Thyroid gland (tissue), 4 donors: Measurements from ENCODE around the gene UQCRC2. TPM values are rescaled to one million over a fixed set of nuclear protein-coding genes. Genes with fewer than 3 reads are reported as not detected.
A peak's percentile ranks its signal among the peaks of the same experiment; 100 is the strongest.

ENCODE experiments used
- DNase-seq, 2 donors: peaks; one replicate each; pipeline ENCODE4 v3.0.0-alpha.2; 2019
- H3K27ac ChIP-seq, 3 donors: fragments of 200-600 bp; sonication (generic); 1 replicate in 2 of 3; 2 replicates in 1 of 3; pipeline ENCODE4 v1.5.1; 2016 to 2019; ENCODE audit warnings: mild to moderate bottlenecking in 1 of 3, moderate library complexity in 1 of 3
- H3K27me3 ChIP-seq: fragments of 200-600 bp; sonication (generic); one replicate; pipeline ENCODE4 v1.5.1; 2019
- H3K36me3 ChIP-seq, 2 donors: fragments of 200-600 bp; sonication (generic); one replicate each; pipeline ENCODE4 v1.5.1; 2016 to 2019
- H3K4me1 ChIP-seq, 2 donors: fragments of 200-600 bp; sonication (generic); one replicate each; pipeline ENCODE4 v1.5.1; 2017 to 2019
- H3K4me3 ChIP-seq, 3 donors: fragments of 200-600 bp; sonication (generic); replicated peaks in 1 of 3; 1 replicate in 2 of 3; 2 replicates in 1 of 3; pipeline ENCODE4 v1.5.1; 2016; ENCODE audit warnings: mild to moderate bottlenecking in 1 of 3
- H3K9me3 ChIP-seq: fragments of 200-600 bp; sonication (generic); one replicate; pipeline ENCODE4 v1.5.1; 2017
- CTCF ChIP-seq, 6 experiments: fragments of 200-600 bp in 3 of 6; fragments of 450-650 bp in 3 of 6; sonication (generic) in 3 of 6; IDR thresholded peaks; one replicate each; pipeline ENCODE4 v1.5.1; 2016 to 2019; ENCODE audit warnings: antibody characterized with exemption in 6 of 6, mild to moderate bottlenecking in 2 of 6, inconsistent platforms in 1 of 6, moderate library complexity in 1 of 6
- POLR2A ChIP-seq, 2 donors: fragments of 450-650 bp; IDR thresholded peaks; one replicate each; pipeline ENCODE4 v1.6.1; 2017; ENCODE audit warnings: antibody characterized with exemption in 2 of 2, mild to moderate bottlenecking in 2 of 2, moderate library complexity in 1 of 2
- WGBS, 2 donors: methylation state at CpG; one replicate each; pipeline ENCODE4 v1.1.5; 2017; 5-methylcytosine and 5-hydroxymethylcytosine counted together
- intact Hi-C: fragments of 100-400 bp; cut with DNase I; formaldehyde crosslinking; loops from one replicate; pipeline ENCODE4 v1.15.1; 2023
- total RNA-seq, 4 donors: library from RNA; depleted of rRNA; stranded (reverse); fragments of >200 nt; gene quantifications; one replicate each; pipeline ENCODE4 v1.2.3, GENCODE V29; 2016

Gene UQCRC2
- total RNA-seq, 4 donors from 2014 or later: 168 to 333 (median 181) TPM

- 2% methylated on average over 35 to 54 of the region's 65 CpGs for WGBS, 2 donors
- Histone ChIP-seq H3K27me3 (no peaks in the 10 kb centered on the region), H3K9me3 (no peaks in the 10 kb centered on the region), H3K4me1 (peaks cover 15 to 16% of the 10 kb centered on the region in 2 donors), H3K4me3 (peak overlapping the region; percentile 47 to 96 (median 86)), H3K36me3 (no peaks in the 10 kb centered on the region), H3K27ac (peak overlapping the region in 1 of 3 donors; percentile 50)
- intact Hi-C loops: loop anchor here (5.0 kb wide), 1 partner anchor 289 kb away; the partner anchor contains the start of gene POLR3E
- TF ChIP-seq CTCF (IDR thresholded peaks at IDR 0.05) (no peak), POLR2A (IDR thresholded peaks at IDR 0.05) (no peak)
- DNase-seq: peak; percentile 10 to 14
Observed at GRCh38 chr16:22008215-22009059, 55.3 kb downstream of the UQCRC2 start.

GRCh38 chr16:22010902-22011301 lies 57.7 kb downstream of the UQCRC2 start:
- Histone ChIP-seq H3K4me1 (peaks cover 15 to 16% of the 10 kb centered on the region in 2 donors), H3K9me3 (no peaks in the 10 kb centered on the region), H3K27ac (no peak overlapping the region), H3K36me3 (no peaks in the 10 kb centered on the region), H3K27me3 (no peaks in the 10 kb centered on the region), H3K4me3 (no peak overlapping the region)
- DNase-seq: no peak
- WGBS, 2 donors: 89% methylated on average over 5 of the region's 5 CpGs
- intact Hi-C loops: no loop called here
- TF ChIP-seq CTCF (IDR thresholded peaks at IDR 0.05): no peak
- no peak for TF ChIP-seq POLR2A (IDR thresholded peaks at IDR 0.05)

- DNase-seq: no peak
- TF ChIP-seq POLR2A (IDR thresholded peaks at IDR 0.05) (no peak), CTCF (IDR thresholded peaks at IDR 0.05) (no peak)
- H3K4me1 ChIP-seq: peaks cover 11 to 12% of the 10 kb centered on the region in 2 donors
- no peak overlapping the region for H3K4me3 ChIP-seq
- H3K27ac ChIP-seq: no peak overlapping the region
- intact Hi-C loops: no loop called here
- WGBS, 2 donors: 46 to 47% methylated on average over 2 of the region's 2 CpGs
- H3K36me3 ChIP-seq: no peaks in the 10 kb centered on the region
- no peaks in the 10 kb centered on the region for H3K9me3 ChIP-seq
- H3K27me3 ChIP-seq: no peaks in the 10 kb centered on the region
Observed at GRCh38 chr16:22012241-22012640, 59.1 kb downstream of the UQCRC2 start.

- H3K36me3 ChIP-seq: no peaks in the 10 kb centered on the region
- H3K27ac ChIP-seq: no peak overlapping the region
- TF ChIP-seq CTCF (IDR thresholded peaks at IDR 0.05) (no peak), POLR2A (IDR thresholded peaks at IDR 0.05) (no peak)
- peaks cover 10 to 11% of the 10 kb centered on the region in 2 donors for H3K4me1 ChIP-seq
- intact Hi-C loops: no loop called here
- H3K27me3 ChIP-seq: no peaks in the 10 kb centered on the region
- no peaks in the 10 kb centered on the region for H3K9me3 ChIP-seq
- WGBS, 2 donors: 89 to 92% methylated on average over 4 of the region's 4 CpGs
- no peak for DNase-seq
- H3K4me3 ChIP-seq: no peak overlapping the region
Observed at GRCh38 chr16:22013486-22013885, 60.3 kb downstream of the UQCRC2 start.

- H3K4me3 ChIP-seq: no peak overlapping the region
- no peak for DNase-seq
- H3K36me3 ChIP-seq: no peaks in the 10 kb centered on the region
- TF ChIP-seq CTCF (IDR thresholded peaks at IDR 0.05) (no peak), POLR2A (IDR thresholded peaks at IDR 0.05) (no peak)
- no peaks in the 10 kb centered on the region for H3K27me3 ChIP-seq
- peaks cover under 1 to 4% of the 10 kb centered on the region in 2 donors for H3K4me1 ChIP-seq
- 91 to 97% methylated on average over 2 of the region's 2 CpGs for WGBS, 2 donors
- H3K27ac ChIP-seq: no peak overlapping the region
- H3K9me3 ChIP-seq: no peaks in the 10 kb centered on the region
- intact Hi-C loops: no loop called here
Observed at GRCh38 chr16:22014271-22014873, 61.2 kb downstream of the UQCRC2 start.
